ENCODE measurements around the gene CACNA1S.

CACNA1S gene

GRCh38 chr1:201038186-201038876 is 73.9 kb downstream of the CACNA1S start:
- no peak overlapping the region for H3K27ac ChIP-seq
- no peaks in the 10 kb centered on the region for H3K36me3 ChIP-seq
- intact Hi-C loops (cut with DNase I; ENCODE audit: low total_unique reads) = no loop called here
- H3K4me3 ChIP-seq = no peak overlapping the region
- DNase-seq = no peak
- TF ChIP-seq, protein P1, sequence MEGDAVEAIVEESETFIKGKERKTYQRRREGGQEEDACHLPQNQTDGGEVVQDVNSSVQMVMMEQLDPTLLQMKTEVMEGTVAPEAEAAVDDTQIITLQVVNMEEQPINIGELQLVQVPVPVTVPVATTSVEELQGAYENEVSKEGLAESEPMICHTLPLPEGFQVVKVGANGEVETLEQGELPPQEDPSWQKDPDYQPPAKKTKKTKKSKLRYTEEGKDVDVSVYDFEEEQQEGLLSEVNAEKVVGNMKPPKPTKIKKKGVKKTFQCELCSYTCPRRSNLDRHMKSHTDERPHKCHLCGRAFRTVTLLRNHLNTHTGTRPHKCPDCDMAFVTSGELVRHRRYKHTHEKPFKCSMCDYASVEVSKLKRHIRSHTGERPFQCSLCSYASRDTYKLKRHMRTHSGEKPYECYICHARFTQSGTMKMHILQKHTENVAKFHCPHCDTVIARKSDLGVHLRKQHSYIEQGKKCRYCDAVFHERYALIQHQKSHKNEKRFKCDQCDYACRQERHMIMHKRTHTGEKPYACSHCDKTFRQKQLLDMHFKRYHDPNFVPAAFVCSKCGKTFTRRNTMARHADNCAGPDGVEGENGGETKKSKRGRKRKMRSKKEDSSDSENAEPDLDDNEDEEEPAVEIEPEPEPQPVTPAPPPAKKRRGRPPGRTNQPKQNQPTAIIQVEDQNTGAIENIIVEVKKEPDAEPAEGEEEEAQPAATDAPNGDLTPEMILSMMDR (IDR thresholded peaks at IDR 0.05) = no peak
- H3K4me1 ChIP-seq = peaks cover 0 to 6% (median 0%) of the 10 kb centered on the region in 4 donors
- peaks cover 0 to 7% of the 10 kb centered on the region in 2 donors for H3K27me3 ChIP-seq
- H3K9me3 ChIP-seq = no peaks in the 10 kb centered on the region

GRCh38 chr1:201036188-201036842 is 75.9 kb downstream of the CACNA1S start:
- peaks cover 0 to 7% of the 10 kb centered on the region in 2 donors for H3K27me3 ChIP-seq
- no peaks in the 10 kb centered on the region for H3K4me1 ChIP-seq
- H3K4me3 ChIP-seq = no peak overlapping the region
- no peak for DNase-seq
- no peak overlapping the region for H3K27ac ChIP-seq
- intact Hi-C loops (cut with DNase I; ENCODE audit: low total_unique reads) = no loop called here
- TF ChIP-seq, protein P1 (IDR thresholded peaks at IDR 0.05) = no peak
- H3K36me3 ChIP-seq = no peaks in the 10 kb centered on the region
- no peaks in the 10 kb centered on the region for H3K9me3 ChIP-seq

- Histone ChIP-seq H3K27ac (no peak overlapping the region), H3K27me3 (peaks cover 0 to 7% of the 10 kb centered on the region in 2 donors), H3K9me3 (no peaks in the 10 kb centered on the region), H3K4me1 (no peaks in the 10 kb centered on the region), H3K4me3 (no peak overlapping the region), H3K36me3 (no peaks in the 10 kb centered on the region)
- intact Hi-C loops (cut with DNase I; ENCODE audit: low total_unique reads) = no loop called here
- DNase-seq = no peak
- TF ChIP-seq, protein P1 (IDR thresholded peaks at IDR 0.05) = no peak
These were observed 77.6 kb downstream of the CACNA1S start for GRCh38 chr1:201034671-201035070.

GRCh38 chr1:201032408-201032807 is 79.8 kb downstream of the CACNA1S start:
- Histone ChIP-seq H3K27me3 (peaks cover 0 to 7% of the 10 kb centered on the region in 2 donors), H3K27ac (no peak overlapping the region), H3K9me3 (no peaks in the 10 kb centered on the region), H3K36me3 (no peaks in the 10 kb centered on the region), H3K4me3 (no peak overlapping the region), H3K4me1 (peaks cover 0 to 13% (median 4%) of the 10 kb centered on the region in 4 donors)
- TF ChIP-seq, protein P1 (IDR thresholded peaks at IDR 0.05) = no peak
- intact Hi-C loops (cut with DNase I; ENCODE audit: low total_unique reads) = no loop called here
- no peak for DNase-seq

- no peaks in the 10 kb centered on the region for H3K9me3 ChIP-seq
- intact Hi-C loops (cut with DNase I; ENCODE audit: low total_unique reads) = no loop called here
- H3K4me3 ChIP-seq = no peak overlapping the region
- DNase-seq = peak in 1 of 2 donors; percentile 56
- TF ChIP-seq, protein P1 (IDR thresholded peaks at IDR 0.05) = no peak
- H3K36me3 ChIP-seq = no peaks in the 10 kb centered on the region
- H3K27me3 ChIP-seq = no peaks in the 10 kb centered on the region
- H3K4me1 ChIP-seq = peaks cover 0 to 29% (median 6%) of the 10 kb centered on the region in 4 donors
- H3K27ac ChIP-seq = peak overlapping the region; percentile 41 to 56
These were observed 83.8 kb downstream of the CACNA1S start for GRCh38 chr1:201028461-201028889.
